Activated T-helper 1 cell treated with anti-CD3 and anti-CD28 coated beads, Interleukin-12 subunit alpha, Interleukin-12 subunit beta, Interleukin-2, Interleukin-4 antibody, amounts not matched to agents 30 ng/mL and 10 ng/mL and 1 ng/mL, durations not matched to agents 14 hours and 24 hours and 36 hours (primary cell): ENCODE measurements around the gene HOXD1. TPM values are rescaled to one million over a fixed set of nuclear protein-coding genes. Genes with fewer than 3 reads are reported as not detected.

ENCODE experiments used
- DNase-seq: peaks from one replicate; pipeline ENCODE4 v3.0.0; 2021; ENCODE audit warnings: low spot score
- H3K27ac Mint-ChIP-seq: one replicate; pipeline ENCODE4 v1.8.0; 2021; ENCODE audit warnings: mild to moderate bottlenecking, mixed read lengths
- H3K27me3 Mint-ChIP-seq: one replicate; pipeline ENCODE4 v1.8.0; 2022; ENCODE audit warnings: mild to moderate bottlenecking, moderate library complexity, mixed read lengths; ENCODE audit not compliant: insufficient read depth
- H3K36me3 Mint-ChIP-seq: one replicate; pipeline ENCODE4 v1.8.0; 2021; ENCODE audit warnings: low read depth, mixed read lengths
- H3K4me1 Mint-ChIP-seq: one replicate; pipeline ENCODE4 v1.8.0; 2021; ENCODE audit warnings: low read depth, mixed read lengths
- H3K4me3 Mint-ChIP-seq: one replicate; pipeline ENCODE4 v1.8.0; 2021; ENCODE audit warnings: mild to moderate bottlenecking, moderate library complexity, mixed read lengths
- H3K9me3 Mint-ChIP-seq: one replicate; pipeline ENCODE4 v1.8.0; 2021; ENCODE audit warnings: mixed read lengths
- intact Hi-C: fragments of 100-400 bp; cut with micrococcal nuclease; formaldehyde crosslinking; loops from one replicate; pipeline ENCODE4 v1.15.1; 2024
- total RNA-seq: library from RNA; stranded (reverse); gene quantifications from 2 replicates; pipeline ENCODE4 v1.2.3, GENCODE V29; 2022

The HOXD1 gene
- total RNA-seq, 1 donor from 2014 or later, result not detected

DNA sequence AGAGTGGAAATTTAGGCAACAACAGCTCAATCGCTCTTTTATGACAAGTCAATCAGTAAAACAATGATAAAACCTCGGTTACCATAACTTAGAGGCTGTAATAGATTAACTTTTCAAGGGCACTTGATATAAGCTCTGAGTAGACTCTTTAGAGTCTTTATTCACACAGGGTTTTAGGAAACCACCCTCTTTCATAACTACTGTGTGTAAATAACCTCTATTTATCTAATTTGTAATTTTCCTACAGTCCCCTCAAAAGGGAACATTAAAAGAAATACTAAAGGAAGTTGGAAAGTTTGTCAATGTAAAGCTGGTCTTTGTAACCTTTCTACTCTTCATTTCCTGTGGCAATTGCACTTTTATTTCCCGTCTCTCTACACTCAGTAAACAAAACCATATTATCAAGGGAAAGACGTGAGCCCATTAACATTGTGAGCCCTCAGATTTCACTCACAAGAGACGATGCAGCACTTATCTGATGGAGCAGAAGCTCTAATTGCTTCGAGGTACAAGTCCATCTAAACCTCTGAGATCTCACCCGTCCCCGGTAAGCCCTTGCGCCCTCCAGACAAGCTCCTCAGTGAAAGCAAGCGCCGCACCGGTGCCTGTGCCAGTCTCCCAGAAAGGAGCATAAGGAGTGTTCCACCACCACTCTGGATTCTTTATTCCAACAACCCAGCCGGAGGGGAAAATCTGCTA, 1.1 kb upstream of the HOXD1 start:
- no peak for DNase-seq
- peak overlapping the region; percentile 57 for H3K27ac Mint-ChIP-seq
- H3K9me3 Mint-ChIP-seq, result no peaks in the 10 kb centered on the region
- intact Hi-C loops, result loop anchor here (5.0 kb wide), 2 partner anchors 50 to 450 kb away; no protein-coding TSS in a partner anchor
- H3K36me3 Mint-ChIP-seq, result peaks cover 3% of the 10 kb centered on the region
- peaks cover 72% of the 10 kb centered on the region for H3K27me3 Mint-ChIP-seq
- peaks cover 13% of the 10 kb centered on the region for H3K4me1 Mint-ChIP-seq
- peak overlapping the region; percentile 86 for H3K4me3 Mint-ChIP-seq

DNA sequence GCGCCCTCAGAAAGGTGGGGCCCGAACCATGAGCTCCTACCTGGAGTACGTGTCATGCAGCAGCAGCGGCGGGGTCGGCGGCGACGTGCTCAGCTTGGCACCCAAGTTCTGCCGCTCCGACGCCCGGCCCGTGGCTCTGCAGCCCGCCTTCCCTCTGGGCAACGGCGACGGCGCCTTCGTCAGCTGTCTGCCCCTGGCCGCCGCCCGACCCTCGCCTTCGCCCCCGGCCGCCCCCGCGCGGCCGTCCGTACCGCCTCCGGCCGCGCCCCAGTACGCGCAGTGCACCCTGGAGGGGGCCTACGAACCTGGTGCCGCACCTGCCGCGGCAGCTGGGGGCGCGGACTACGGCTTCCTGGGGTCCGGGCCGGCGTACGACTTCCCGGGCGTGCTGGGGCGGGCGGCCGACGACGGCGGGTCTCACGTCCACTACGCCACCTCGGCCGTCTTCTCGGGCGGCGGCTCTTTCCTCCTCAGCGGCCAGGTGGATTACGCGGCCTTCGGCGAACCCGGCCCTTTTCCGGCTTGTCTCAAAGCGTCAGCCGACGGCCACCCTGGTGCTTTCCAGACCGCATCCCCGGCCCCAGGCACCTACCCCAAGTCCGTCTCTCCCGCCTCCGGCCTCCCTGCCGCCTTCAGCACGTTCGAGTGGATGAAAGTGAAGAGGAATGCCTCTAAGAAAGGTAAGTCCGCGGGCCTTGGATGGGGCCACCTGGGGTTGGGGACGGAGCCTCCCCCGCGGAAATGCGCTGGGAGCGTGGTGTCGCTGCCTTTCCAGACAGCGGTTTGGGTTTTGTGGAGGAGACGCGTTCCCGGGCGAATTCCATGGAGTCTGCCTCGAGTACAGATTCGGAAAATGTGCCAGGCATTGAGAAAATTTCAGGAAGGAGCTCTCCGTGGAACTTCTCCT, 559 bp downstream of the HOXD1 start:
- H3K27ac Mint-ChIP-seq, result no peak overlapping the region
- peak overlapping the region; percentile 19 for H3K4me3 Mint-ChIP-seq
- DNase-seq, result no peak
- no peaks in the 10 kb centered on the region for H3K9me3 Mint-ChIP-seq
- peaks cover 77% of the 10 kb centered on the region for H3K27me3 Mint-ChIP-seq
- intact Hi-C loops, result loop anchor here (5.0 kb wide), 2 partner anchors 52 to 448 kb away; no protein-coding TSS in a partner anchor
- H3K36me3 Mint-ChIP-seq, result peaks cover 3% of the 10 kb centered on the region
- H3K4me1 Mint-ChIP-seq, result peaks cover 13% of the 10 kb centered on the region

DNA sequence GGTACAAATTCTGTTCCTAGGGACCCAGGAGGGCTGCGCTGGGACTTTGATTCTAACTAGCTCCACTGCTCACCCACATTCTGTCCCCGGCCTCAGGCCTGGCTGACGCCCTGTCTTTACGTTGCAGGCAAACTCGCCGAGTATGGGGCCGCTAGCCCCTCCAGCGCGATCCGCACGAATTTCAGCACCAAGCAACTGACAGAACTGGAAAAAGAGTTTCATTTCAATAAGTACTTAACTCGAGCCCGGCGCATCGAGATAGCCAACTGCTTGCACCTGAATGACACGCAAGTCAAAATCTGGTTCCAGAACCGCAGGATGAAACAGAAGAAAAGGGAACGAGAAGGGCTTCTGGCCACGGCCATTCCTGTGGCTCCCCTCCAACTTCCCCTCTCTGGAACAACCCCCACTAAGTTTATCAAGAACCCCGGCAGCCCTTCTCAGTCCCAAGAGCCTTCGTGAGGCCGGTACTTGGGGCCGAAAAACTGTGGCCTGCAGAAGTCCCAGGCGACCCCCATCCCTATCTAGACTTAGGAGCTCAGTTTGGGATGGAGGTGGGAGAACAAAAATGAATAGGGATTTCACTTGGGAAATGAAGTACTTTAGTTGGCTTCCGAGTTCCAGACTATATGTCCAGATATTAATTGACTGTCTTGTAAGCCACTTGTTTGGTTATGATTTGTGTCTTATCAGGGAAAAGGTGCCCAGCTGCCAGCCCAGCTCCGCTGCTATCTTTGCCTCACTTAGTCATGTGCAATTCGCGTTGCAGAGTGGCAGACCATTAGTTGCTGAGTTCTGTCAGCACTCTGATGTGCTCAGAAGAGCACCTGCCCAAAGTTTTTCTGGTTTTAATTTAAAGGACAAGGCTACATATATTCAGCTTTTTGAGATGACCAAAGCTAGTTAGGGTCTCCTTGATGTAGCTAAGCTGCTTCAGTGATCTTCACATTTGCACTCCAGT, 1.5 kb downstream of the HOXD1 start:
- H3K27ac Mint-ChIP-seq, result no peak overlapping the region
- H3K4me1 Mint-ChIP-seq, result peaks cover 13% of the 10 kb centered on the region
- intact Hi-C loops, result loop anchor here (5.0 kb wide), 2 partner anchors 53 to 447 kb away; no protein-coding TSS in a partner anchor
- peaks cover 3% of the 10 kb centered on the region for H3K36me3 Mint-ChIP-seq
- no peak overlapping the region for H3K4me3 Mint-ChIP-seq
- no peaks in the 10 kb centered on the region for H3K9me3 Mint-ChIP-seq
- no peak for DNase-seq
- H3K27me3 Mint-ChIP-seq, result peaks cover 80% of the 10 kb centered on the region

- Mint-ChIP-seq H3K36me3 (no peaks in the 10 kb centered on the region), H3K27ac (no peak overlapping the region), H3K4me3 (no peak overlapping the region), H3K27me3 (peaks cover 63% of the 10 kb centered on the region), H3K9me3 (no peaks in the 10 kb centered on the region), H3K4me1 (peaks cover 9% of the 10 kb centered on the region)
- DNase-seq, result no peak
- intact Hi-C loops, result no loop called here
Observed at GRCh38 chr2:176192351-176192750, 3.9 kb downstream of the HOXD1 start.

DNA sequence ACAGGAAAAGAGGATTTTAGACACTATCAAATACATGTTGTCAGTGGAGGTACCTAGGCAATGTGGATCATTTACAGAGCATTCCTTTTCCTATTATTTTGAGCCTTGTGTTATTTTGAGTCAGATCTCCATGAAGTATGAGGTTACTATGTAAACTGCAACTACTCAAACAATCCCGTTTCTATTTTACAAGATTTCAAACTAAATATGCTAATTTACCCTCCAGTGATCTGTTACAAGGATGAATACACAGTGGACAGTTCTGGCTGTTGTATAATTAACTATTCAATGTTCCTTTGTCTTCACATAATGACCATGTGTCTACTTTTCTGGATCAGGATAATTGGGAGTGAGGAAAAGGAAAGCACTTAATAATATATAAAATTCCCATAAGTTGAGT, 4.6 kb downstream of the HOXD1 start:
- Mint-ChIP-seq H3K27me3 (peaks cover 58% of the 10 kb centered on the region), H3K4me3 (no peak overlapping the region), H3K36me3 (no peaks in the 10 kb centered on the region), H3K27ac (no peak overlapping the region), H3K9me3 (no peaks in the 10 kb centered on the region), H3K4me1 (peaks cover 2% of the 10 kb centered on the region)
- no peak for DNase-seq
- intact Hi-C loops, result no loop called here

- H3K27me3 Mint-ChIP-seq, result peaks cover 19% of the 10 kb centered on the region
- intact Hi-C loops, result no loop called here
- no peak overlapping the region for H3K4me3 Mint-ChIP-seq
- H3K4me1 Mint-ChIP-seq, result no peaks in the 10 kb centered on the region
- no peak overlapping the region for H3K27ac Mint-ChIP-seq
- no peak for DNase-seq
- no peaks in the 10 kb centered on the region for H3K36me3 Mint-ChIP-seq
- H3K9me3 Mint-ChIP-seq, result no peaks in the 10 kb centered on the region
Observed at GRCh38 chr2:176199902-176200301, 11.4 kb downstream of the HOXD1 start.

DNA sequence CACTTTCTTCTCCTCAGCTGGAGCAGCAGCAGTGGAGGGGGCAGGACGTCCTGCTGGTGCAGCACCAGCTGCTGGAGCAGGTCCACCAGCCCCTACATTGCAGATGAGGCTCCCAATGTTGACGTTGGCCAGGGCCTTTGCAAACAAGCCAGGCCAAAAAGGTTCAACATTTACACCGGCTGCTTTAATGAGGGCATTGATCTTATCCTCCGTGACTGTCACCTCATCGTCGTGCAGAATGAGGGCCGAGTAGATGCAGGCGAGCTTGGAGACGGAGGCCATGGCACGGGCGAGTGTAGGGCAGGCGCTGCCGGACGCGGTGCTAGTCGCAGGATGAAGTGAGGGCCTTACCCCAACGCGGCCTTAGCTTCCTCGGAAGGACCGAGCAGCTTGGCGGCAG, 12.5 kb downstream of the HOXD1 start:
- DNase-seq, result no peak
- H3K27me3 Mint-ChIP-seq, result peaks cover 19% of the 10 kb centered on the region
- H3K4me1 Mint-ChIP-seq, result no peaks in the 10 kb centered on the region
- no peaks in the 10 kb centered on the region for H3K9me3 Mint-ChIP-seq
- no peak overlapping the region for H3K4me3 Mint-ChIP-seq
- no peaks in the 10 kb centered on the region for H3K36me3 Mint-ChIP-seq
- intact Hi-C loops, result no loop called here
- no peak overlapping the region for H3K27ac Mint-ChIP-seq

GRCh38 chr2:176202491-176202890, 14.0 kb downstream of the HOXD1 start:
- no peaks in the 10 kb centered on the region for H3K9me3 Mint-ChIP-seq
- peaks cover 17% of the 10 kb centered on the region for H3K27me3 Mint-ChIP-seq
- H3K36me3 Mint-ChIP-seq, result no peaks in the 10 kb centered on the region
- intact Hi-C loops, result no loop called here
- no peak overlapping the region for H3K27ac Mint-ChIP-seq
- DNase-seq, result no peak
- no peaks in the 10 kb centered on the region for H3K4me1 Mint-ChIP-seq
- no peak overlapping the region for H3K4me3 Mint-ChIP-seq

DNA sequence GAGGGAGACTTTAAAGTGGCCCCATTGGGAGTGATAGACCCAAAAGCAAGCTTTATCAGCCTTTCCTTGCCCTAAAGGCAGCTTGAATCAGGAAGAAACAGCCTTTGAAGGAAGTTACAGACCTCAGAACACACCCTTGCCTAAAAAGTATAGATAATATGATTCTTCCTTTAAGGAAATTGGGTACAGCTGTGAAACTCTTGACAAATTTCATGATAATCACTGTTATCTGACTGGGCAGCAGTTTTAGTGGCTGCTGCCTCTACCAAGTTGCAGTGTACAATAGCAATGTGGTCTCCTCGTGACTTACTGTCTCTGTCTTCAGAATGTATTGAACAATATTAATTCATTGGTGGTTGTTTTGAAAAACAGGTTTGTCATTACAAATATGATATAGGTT, 16.7 kb downstream of the HOXD1 start:
- H3K9me3 Mint-ChIP-seq, result no peaks in the 10 kb centered on the region
- DNase-seq, result no peak
- no peak overlapping the region for H3K4me3 Mint-ChIP-seq
- peaks cover 17% of the 10 kb centered on the region for H3K27me3 Mint-ChIP-seq
- no peaks in the 10 kb centered on the region for H3K36me3 Mint-ChIP-seq
- intact Hi-C loops, result no loop called here
- H3K4me1 Mint-ChIP-seq, result no peaks in the 10 kb centered on the region
- H3K27ac Mint-ChIP-seq, result no peak overlapping the region

GRCh38 chr2:176206136-176206535, 17.7 kb downstream of the HOXD1 start:
- H3K9me3 Mint-ChIP-seq, result no peaks in the 10 kb centered on the region
- intact Hi-C loops, result no loop called here
- H3K27me3 Mint-ChIP-seq, result peaks cover 16% of the 10 kb centered on the region
- H3K4me3 Mint-ChIP-seq, result no peak overlapping the region
- DNase-seq, result no peak
- no peaks in the 10 kb centered on the region for H3K4me1 Mint-ChIP-seq
- H3K27ac Mint-ChIP-seq, result no peak overlapping the region
- H3K36me3 Mint-ChIP-seq, result no peaks in the 10 kb centered on the region

GRCh38 chr2:176206682-176207081, 18.2 kb downstream of the HOXD1 start:
- Mint-ChIP-seq H3K4me1 (no peaks in the 10 kb centered on the region), H3K4me3 (no peak overlapping the region), H3K36me3 (no peaks in the 10 kb centered on the region), H3K9me3 (no peaks in the 10 kb centered on the region), H3K27ac (no peak overlapping the region), H3K27me3 (peaks cover 18% of the 10 kb centered on the region)
- intact Hi-C loops, result no loop called here
- DNase-seq, result no peak

DNA sequence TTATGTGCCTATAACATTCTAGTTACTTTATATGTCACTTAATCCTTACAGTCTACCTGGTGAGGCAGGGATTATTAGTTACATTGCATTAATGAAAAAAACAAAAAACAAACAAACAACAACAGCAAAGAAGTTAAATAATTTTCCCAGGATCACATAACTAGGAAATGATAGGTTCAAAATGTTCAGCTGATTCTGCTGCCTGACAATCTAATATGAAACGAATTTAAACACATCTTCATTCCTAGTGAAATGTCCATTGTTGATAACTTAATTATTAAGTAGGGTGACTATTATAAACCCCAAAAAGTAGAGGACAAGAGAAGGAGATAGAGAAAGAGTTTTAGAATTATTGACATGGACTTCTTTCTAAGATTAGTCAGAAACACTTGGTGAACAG, 22.6 kb downstream of the HOXD1 start:
- DNase-seq, result no peak
- H3K27me3 Mint-ChIP-seq, result peaks cover 19% of the 10 kb centered on the region
- no peaks in the 10 kb centered on the region for H3K4me1 Mint-ChIP-seq
- no peak overlapping the region for H3K4me3 Mint-ChIP-seq
- H3K36me3 Mint-ChIP-seq, result no peaks in the 10 kb centered on the region
- intact Hi-C loops, result no loop called here
- H3K9me3 Mint-ChIP-seq, result no peaks in the 10 kb centered on the region
- H3K27ac Mint-ChIP-seq, result no peak overlapping the region
